DOHH2 (cell line): ENCODE data around the gene NRAP.

Experiments used
- H3F3A ChIP-seq: fragments of 200-600 bp; sonication (generic), shearing (Covaris generic); 2 replicates; pipeline ENCODE4 v1.6.0; 2016; ENCODE audit warnings: antibody characterized with exemption, mild to moderate bottlenecking; ENCODE audit not compliant: control insufficient read depth, insufficient read depth
- H3K27ac ChIP-seq: fragments of 200-600 bp; sonication (generic); 2 replicates; pipeline ENCODE4 v1.5.1; 2014; ENCODE audit warnings: low read depth, mild to moderate bottlenecking, low read length, moderate library complexity
- H3K27me3 ChIP-seq: fragments of 200-600 bp; sonication (generic); 2 replicates; pipeline ENCODE4 v1.6.1; 2014; ENCODE audit warnings: mild to moderate bottlenecking, low read length, mixed read lengths; ENCODE audit not compliant: control insufficient read depth
- H3K36me3 ChIP-seq: fragments of 200-600 bp; sonication (generic); 2 replicates; pipeline ENCODE4 v1.6.1; 2014; ENCODE audit warnings: mild to moderate bottlenecking, low read length, moderate library complexity, mixed read lengths; ENCODE audit not compliant: control insufficient read depth
- H3K4me1 ChIP-seq: fragments of 200-600 bp; sonication (generic); 2 replicates; pipeline ENCODE4 v1.6.1; 2014; ENCODE audit warnings: mild to moderate bottlenecking, low read length, mixed read lengths; ENCODE audit not compliant: control insufficient read depth
- H3K4me2 ChIP-seq: fragments of 200-600 bp; sonication (generic); 2 replicates; pipeline ENCODE4 v1.6.0; 2014; ENCODE audit warnings: mild to moderate bottlenecking, low read length, moderate library complexity
- H3K4me3 ChIP-seq: fragments of 200-600 bp; sonication (generic); 2 replicates; pipeline ENCODE4 v1.5.1; 2014; ENCODE audit warnings: mild to moderate bottlenecking, low read length, mixed read lengths
- H3K79me2 ChIP-seq: fragments of 200-600 bp; sonication (generic); 2 replicates; pipeline ENCODE4 v1.6.1; 2014; ENCODE audit warnings: mild to moderate bottlenecking, low read length, mixed read lengths; ENCODE audit not compliant: control insufficient read depth
- H3K9me2 ChIP-seq: fragments of 200-600 bp; sonication (generic); replicated peaks from 2 replicates; pipeline ENCODE4 v1.6.1; 2014; ENCODE audit warnings: mild to moderate bottlenecking, low read length, mixed read lengths; ENCODE audit not compliant: control insufficient read depth
- H3K9me3 ChIP-seq: fragments of 200-600 bp; sonication (generic); 2 replicates; pipeline ENCODE4 v1.6.1; 2014; ENCODE audit warnings: antibody characterized with exemption, low read length, mixed read lengths; ENCODE audit not compliant: control insufficient read depth, insufficient read depth
- H4K20me1 ChIP-seq: fragments of 200-600 bp; sonication (generic); 2 replicates; pipeline ENCODE4 v1.6.0; 2014; ENCODE audit warnings: low read depth, mild to moderate bottlenecking, antibody characterized with exemption, low read length, moderate library complexity; ENCODE audit not compliant: control insufficient read depth, insufficient read depth
- EZH2phosphoT487 ChIP-seq: fragments of 200-600 bp; sonication (generic); IDR thresholded peaks from 2 replicates; pipeline ENCODE4 v1.6.1; 2017; ENCODE audit warnings: borderline replicate concordance, mild to moderate bottlenecking, antibody characterized with exemption, low read length, moderate library complexity, mixed read lengths
- TF ChIP-seq, protein P1 (sequence below): fragments of 200-600 bp; sonication (generic); IDR thresholded peaks from one replicate; pipeline ENCODE4 v1.5.1; 2014; ENCODE audit warnings: antibody characterized with exemption, mild to moderate bottlenecking, low read depth, low read length; ENCODE audit not compliant: poor library complexity, severe bottlenecking

NRAP gene

DNA sequence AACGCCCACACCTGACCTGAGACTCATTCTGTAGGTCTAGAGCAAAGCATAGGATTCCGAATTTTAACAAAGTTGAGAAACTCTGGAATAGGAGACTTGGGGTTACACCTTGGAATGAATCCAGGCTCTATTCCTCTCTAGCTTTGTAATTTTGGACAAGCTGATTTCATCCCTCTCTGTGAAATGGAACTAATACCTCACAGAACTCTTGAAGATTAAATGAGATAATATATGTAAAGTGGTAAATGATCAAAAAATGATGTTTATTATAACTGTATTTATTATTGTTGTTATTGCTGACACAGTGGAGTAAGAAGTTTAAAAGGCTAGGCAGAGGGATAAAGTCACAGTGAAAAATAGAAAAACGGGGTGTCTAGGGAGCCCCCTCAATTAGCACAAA is 48.2 kb upstream of the NRAP start:
- H3K9me3 ChIP-seq = no peaks in the 10 kb centered on the region; the same call in 1 of the 2 replicates
- H3K79me2 ChIP-seq = no peaks in the 10 kb centered on the region
- H4K20me1 ChIP-seq = no peaks in the 10 kb centered on the region
- no peaks in the 10 kb centered on the region for H3F3A ChIP-seq
- H3K27ac ChIP-seq = no peak overlapping the region
- H3K36me3 ChIP-seq = no peaks in the 10 kb centered on the region
- no peak for TF ChIP-seq EZH2phosphoT487
- TF ChIP-seq, protein P1, sequence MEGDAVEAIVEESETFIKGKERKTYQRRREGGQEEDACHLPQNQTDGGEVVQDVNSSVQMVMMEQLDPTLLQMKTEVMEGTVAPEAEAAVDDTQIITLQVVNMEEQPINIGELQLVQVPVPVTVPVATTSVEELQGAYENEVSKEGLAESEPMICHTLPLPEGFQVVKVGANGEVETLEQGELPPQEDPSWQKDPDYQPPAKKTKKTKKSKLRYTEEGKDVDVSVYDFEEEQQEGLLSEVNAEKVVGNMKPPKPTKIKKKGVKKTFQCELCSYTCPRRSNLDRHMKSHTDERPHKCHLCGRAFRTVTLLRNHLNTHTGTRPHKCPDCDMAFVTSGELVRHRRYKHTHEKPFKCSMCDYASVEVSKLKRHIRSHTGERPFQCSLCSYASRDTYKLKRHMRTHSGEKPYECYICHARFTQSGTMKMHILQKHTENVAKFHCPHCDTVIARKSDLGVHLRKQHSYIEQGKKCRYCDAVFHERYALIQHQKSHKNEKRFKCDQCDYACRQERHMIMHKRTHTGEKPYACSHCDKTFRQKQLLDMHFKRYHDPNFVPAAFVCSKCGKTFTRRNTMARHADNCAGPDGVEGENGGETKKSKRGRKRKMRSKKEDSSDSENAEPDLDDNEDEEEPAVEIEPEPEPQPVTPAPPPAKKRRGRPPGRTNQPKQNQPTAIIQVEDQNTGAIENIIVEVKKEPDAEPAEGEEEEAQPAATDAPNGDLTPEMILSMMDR = no peak
- no peak overlapping the region for H3K4me3 ChIP-seq
- no peaks in the 10 kb centered on the region for H3K27me3 ChIP-seq
- no peaks in the 10 kb centered on the region for H3K9me2 ChIP-seq
- H3K4me1 ChIP-seq = peaks cover 14% of the 10 kb centered on the region
- no peak overlapping the region for H3K4me2 ChIP-seq

DNA sequence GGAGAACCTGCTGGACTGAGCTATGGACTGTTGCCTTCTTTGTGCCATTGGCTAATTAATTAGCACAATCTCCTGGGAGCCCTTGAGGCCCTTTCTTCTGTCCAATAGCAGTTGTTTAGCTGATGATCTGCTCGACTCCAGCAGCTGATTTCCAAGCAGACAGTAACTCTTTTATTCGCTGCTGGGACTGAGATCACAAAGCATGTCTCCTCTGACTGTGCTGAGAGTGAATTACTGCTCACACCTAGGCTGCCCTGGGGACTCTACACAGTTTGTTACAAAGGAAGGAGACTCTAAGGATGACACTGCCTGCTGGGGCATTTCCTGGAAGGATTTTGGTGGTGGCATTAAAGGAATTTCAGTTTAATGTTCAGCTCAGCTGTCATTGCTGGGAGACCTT is 47.3 kb upstream of the NRAP start:
- TF ChIP-seq, protein P1 = no peak
- no peak for TF ChIP-seq EZH2phosphoT487
- no peaks in the 10 kb centered on the region for H3K36me3 ChIP-seq
- no peak overlapping the region for H3K4me2 ChIP-seq

DNA sequence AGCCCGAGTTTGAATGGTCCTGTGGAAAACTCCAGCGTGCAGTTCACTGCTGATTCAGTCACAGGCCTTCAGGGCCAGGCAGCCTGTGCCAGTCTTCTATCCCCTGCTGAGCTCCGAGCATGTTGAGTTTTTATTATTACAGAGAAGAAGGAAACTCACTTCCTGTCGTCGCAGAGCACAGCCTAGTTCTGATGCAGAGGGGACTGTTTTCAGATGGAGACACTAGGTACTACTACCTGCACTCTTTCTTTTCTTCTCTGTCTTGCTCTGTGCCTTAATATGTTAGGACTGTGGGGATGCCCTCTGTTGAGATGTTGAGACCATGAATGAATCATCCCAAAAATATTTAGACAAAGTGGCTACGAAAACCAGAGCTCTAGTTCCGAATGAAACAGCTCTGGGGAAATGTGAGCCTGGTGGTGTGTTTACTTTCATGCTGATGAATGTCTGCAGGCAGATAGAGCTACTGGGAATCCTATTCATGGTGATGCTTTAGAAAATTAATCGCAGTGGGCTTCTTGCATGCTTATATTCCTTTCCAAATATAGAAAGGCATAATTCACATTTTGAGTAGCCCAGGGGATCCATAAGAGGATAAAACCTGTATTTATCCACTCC is 45.5 kb upstream of the NRAP start:
- Histone ChIP-seq H3F3A (no peaks in the 10 kb centered on the region), H3K4me3 (no peak overlapping the region), H4K20me1 (no peaks in the 10 kb centered on the region), H3K4me1 (peaks cover 5% of the 10 kb centered on the region), H3K27me3 (no peaks in the 10 kb centered on the region), H3K79me2 (no peaks in the 10 kb centered on the region), H3K27ac (no peak overlapping the region), H3K36me3 (no peaks in the 10 kb centered on the region), H3K4me2 (no peak overlapping the region), H3K9me2 (no peaks in the 10 kb centered on the region), H3K9me3 (no peaks in the 10 kb centered on the region; the same call in 1 of the 2 replicates)
- no peak for TF ChIP-seq EZH2phosphoT487
- TF ChIP-seq, protein P1 = no peak

More for the DNA sequence above, 47.3 kb upstream of the NRAP start:
- Histone ChIP-seq H3K4me3 (no peak overlapping the region), H3K79me2 (no peaks in the 10 kb centered on the region), H3K9me2 (no peaks in the 10 kb centered on the region), H3K27ac (no peak overlapping the region), H4K20me1 (no peaks in the 10 kb centered on the region), H3K27me3 (no peaks in the 10 kb centered on the region), H3F3A (no peaks in the 10 kb centered on the region), H3K4me1 (peaks cover 9% of the 10 kb centered on the region), H3K9me3 (no peaks in the 10 kb centered on the region; the same call in 1 of the 2 replicates)
